ENCODE measurements around the gene USP13.

- TF ChIP-seq, protein P1, sequence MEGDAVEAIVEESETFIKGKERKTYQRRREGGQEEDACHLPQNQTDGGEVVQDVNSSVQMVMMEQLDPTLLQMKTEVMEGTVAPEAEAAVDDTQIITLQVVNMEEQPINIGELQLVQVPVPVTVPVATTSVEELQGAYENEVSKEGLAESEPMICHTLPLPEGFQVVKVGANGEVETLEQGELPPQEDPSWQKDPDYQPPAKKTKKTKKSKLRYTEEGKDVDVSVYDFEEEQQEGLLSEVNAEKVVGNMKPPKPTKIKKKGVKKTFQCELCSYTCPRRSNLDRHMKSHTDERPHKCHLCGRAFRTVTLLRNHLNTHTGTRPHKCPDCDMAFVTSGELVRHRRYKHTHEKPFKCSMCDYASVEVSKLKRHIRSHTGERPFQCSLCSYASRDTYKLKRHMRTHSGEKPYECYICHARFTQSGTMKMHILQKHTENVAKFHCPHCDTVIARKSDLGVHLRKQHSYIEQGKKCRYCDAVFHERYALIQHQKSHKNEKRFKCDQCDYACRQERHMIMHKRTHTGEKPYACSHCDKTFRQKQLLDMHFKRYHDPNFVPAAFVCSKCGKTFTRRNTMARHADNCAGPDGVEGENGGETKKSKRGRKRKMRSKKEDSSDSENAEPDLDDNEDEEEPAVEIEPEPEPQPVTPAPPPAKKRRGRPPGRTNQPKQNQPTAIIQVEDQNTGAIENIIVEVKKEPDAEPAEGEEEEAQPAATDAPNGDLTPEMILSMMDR (IDR thresholded peaks at IDR 0.05), result no peak
- TF ChIP-seq POLR2A (IDR thresholded peaks at IDR 0.05), result no peak
These were observed 46.2 kb upstream of the USP13 start for GRCh38 chr3:179606534-179607085.

All from Peyer's patch (tissue), 4 donors.